SK-N-SH treated with all-trans-retinoic acid at 6 μM for 48 hours (cell line): ENCODE data around the gene NFAT5.

ENCODE experiments used
- ATAC-seq: fragments of 200-7000 bp; cut with Tn5 transposase; 3 replicates; pipeline ENCODE4 v1.9.1; 2020; ENCODE audit warnings: mild to moderate bottlenecking, moderate library complexity
- ARNTL ChIP-seq: fragments of 450-650 bp; formaldehyde crosslinking; IDR thresholded peaks from 2 replicates; pipeline ENCODE4 v1.5.0; 2020; ENCODE audit warnings: low read depth, mild to moderate bottlenecking, moderate library complexity, borderline replicate concordance
- BACH2 ChIP-seq: fragments of 250-450 bp; sonication (Bioruptor Pico); IDR thresholded peaks from 2 replicates; pipeline ENCODE4 v1.9.0; 2021; ENCODE audit warnings: mild to moderate bottlenecking, borderline replicate concordance
- CREB5 ChIP-seq: fragments of 250-450 bp; sonication (Bioruptor Pico); IDR thresholded peaks from 2 replicates; pipeline ENCODE4 v1.5.1; 2020; ENCODE audit warnings: low read depth, mild to moderate bottlenecking, moderate library complexity
- CSDC2 ChIP-seq: fragments of 250-450 bp; sonication (Bioruptor Pico); IDR thresholded peaks from 2 replicates; pipeline ENCODE4 v1.5.0; 2020; ENCODE audit warnings: mild to moderate bottlenecking, moderate library complexity
- CSRNP3 ChIP-seq: fragments of 250-450 bp; sonication (Bioruptor Pico); IDR thresholded peaks from 2 replicates; pipeline ENCODE4 v1.5.1; 2021; ENCODE audit warnings: mild to moderate bottlenecking, moderate library complexity
- ESRRG ChIP-seq: fragments of 250-450 bp; sonication (Bioruptor Pico); IDR thresholded peaks from 2 replicates; pipeline ENCODE4 v1.6.1; 2021; ENCODE audit warnings: mild to moderate bottlenecking
- GLIS3 ChIP-seq: fragments of 250-450 bp; sonication (Bioruptor Pico); IDR thresholded peaks from 2 replicates; pipeline ENCODE4 v1.5.0; 2020; ENCODE audit warnings: mild to moderate bottlenecking, moderate library complexity
- ISL1 ChIP-seq: fragments of 250-450 bp; sonication (Bioruptor Pico); IDR thresholded peaks from 2 replicates; pipeline ENCODE4 v2.1.2; 2022; ENCODE audit warnings: mild to moderate bottlenecking, moderate library complexity
- OSR1 ChIP-seq: fragments of 250-450 bp; sonication (Bioruptor Pico); IDR thresholded peaks from 2 replicates; pipeline ENCODE4 v1.8.0; 2022; ENCODE audit warnings: moderate library complexity, mild to moderate bottlenecking, inconsistent platforms
- PATZ1 ChIP-seq: fragments of 250-450 bp; sonication (Bioruptor Pico); IDR thresholded peaks from 2 replicates; pipeline ENCODE4 v1.8.0; 2020; ENCODE audit warnings: mild to moderate bottlenecking, moderate library complexity, borderline replicate concordance
- POU6F1 ChIP-seq: fragments of 250-450 bp; sonication (Bioruptor Pico); IDR thresholded peaks from 2 replicates; pipeline ENCODE4 v1.8.0; 2021; ENCODE audit warnings: low read depth, mild to moderate bottlenecking, moderate library complexity, borderline replicate concordance
- PPARA ChIP-seq: fragments of 250-450 bp; sonication (Bioruptor Pico); IDR thresholded peaks from 2 replicates; pipeline ENCODE4 v1.5.0; 2020; ENCODE audit warnings: mild to moderate bottlenecking, borderline replicate concordance
- SNAI2 ChIP-seq: fragments of 250-450 bp; sonication (Bioruptor Pico); IDR thresholded peaks from 2 replicates; pipeline ENCODE4 v1.5.0; 2020; ENCODE audit warnings: mild to moderate bottlenecking, moderate library complexity
- TCF4 ChIP-seq: fragments of 250-450 bp; sonication (Bioruptor Pico); IDR thresholded peaks from 2 replicates; pipeline ENCODE4 v1.8.0; 2021; ENCODE audit warnings: mild to moderate bottlenecking, moderate library complexity, borderline replicate concordance
- TOX ChIP-seq: fragments of 250-450 bp; sonication (Bioruptor Pico); IDR thresholded peaks from 2 replicates; pipeline ENCODE4 v1.8.0; 2021; ENCODE audit warnings: mild to moderate bottlenecking, moderate library complexity, borderline replicate concordance
- TSHZ2 ChIP-seq: fragments of 250-450 bp; sonication (Bioruptor Pico); IDR thresholded peaks from 2 replicates; pipeline ENCODE4 v1.5.0; 2020; ENCODE audit warnings: mild to moderate bottlenecking, moderate library complexity
- ZC3H10 ChIP-seq: fragments of 250-450 bp; sonication (Bioruptor Pico); IDR thresholded peaks from 2 replicates; pipeline ENCODE4 v1.5.1; 2021; ENCODE audit warnings: mild to moderate bottlenecking, moderate library complexity
- ZFP3 ChIP-seq: fragments of 250-450 bp; sonication (Bioruptor Pico); IDR thresholded peaks from 2 replicates; pipeline ENCODE4 v1.5.0; 2020; ENCODE audit warnings: mild to moderate bottlenecking, moderate library complexity
- ZFP30 ChIP-seq: fragments of 450-650 bp; formaldehyde crosslinking; IDR thresholded peaks from 2 replicates; pipeline ENCODE4 v1.5.0; 2022; ENCODE audit warnings: mild to moderate bottlenecking, moderate library complexity
- ZNF565 ChIP-seq: fragments of 450-650 bp; formaldehyde crosslinking; conservative IDR thresholded peaks from 2 replicates; pipeline ENCODE4 v1.5.0; 2020; ENCODE audit warnings: low read depth, mild to moderate bottlenecking, moderate library complexity
- ZNF70 ChIP-seq: fragments of 450-650 bp; formaldehyde crosslinking; IDR thresholded peaks from 2 replicates; pipeline ENCODE4 v1.5.0; 2020; ENCODE audit warnings: mild to moderate bottlenecking, moderate library complexity
- ZNF8 ChIP-seq: fragments of 450-650 bp; formaldehyde crosslinking; IDR thresholded peaks from 2 replicates; pipeline ENCODE4 v1.5.0; 2020; ENCODE audit warnings: mild to moderate bottlenecking, moderate library complexity

Gene NFAT5

GRCh38 chr16:69526831-69527655 is 38.7 kb upstream of the NFAT5 start:
- TF ChIP-seq PPARA (CRISPR knock-in tag), result no peak
- no peak for TF ChIP-seq ZNF8
- TF ChIP-seq ZC3H10 (CRISPR knock-in tag), result no peak
- no peak for TF ChIP-seq POU6F1 (CRISPR knock-in tag)
- TF ChIP-seq OSR1 (CRISPR knock-in tag), result no peak
- TF ChIP-seq CSDC2 (CRISPR knock-in tag), result no peak
- TF ChIP-seq BACH2 (CRISPR knock-in tag), result no peak
- TF ChIP-seq CREB5 (CRISPR knock-in tag), result no peak
- TF ChIP-seq ZNF565 (CRISPR knock-in tag), result no peak
- no peak for TF ChIP-seq TOX (CRISPR knock-in tag)
- no peak for TF ChIP-seq ZNF70
- TF ChIP-seq GLIS3 (CRISPR knock-in tag), result no peak
- no peak for TF ChIP-seq ARNTL (CRISPR knock-in tag)
- TF ChIP-seq PATZ1 (CRISPR knock-in tag), result no peak
- no peak for TF ChIP-seq CSRNP3
- TF ChIP-seq ZFP3 (CRISPR knock-in tag), result no peak
- TF ChIP-seq ISL1 (CRISPR knock-in tag), result no peak
- no peak for TF ChIP-seq SNAI2
- no peak for TF ChIP-seq ESRRG (CRISPR knock-in tag)
- no peak for ATAC-seq

GRCh38 chr16:69531988-69532387 is 33.8 kb upstream of the NFAT5 start:
- TF ChIP-seq ZFP30 (CRISPR knock-in tag), result no peak
- TF ChIP-seq OSR1 (CRISPR knock-in tag), result no peak
- no peak for TF ChIP-seq ARNTL (CRISPR knock-in tag)
- no peak for TF ChIP-seq ZNF70
- no peak for TF ChIP-seq TOX (CRISPR knock-in tag)
- TF ChIP-seq CREB5 (CRISPR knock-in tag), result no peak
- no peak for TF ChIP-seq PATZ1 (CRISPR knock-in tag)
- TF ChIP-seq GLIS3 (CRISPR knock-in tag), result no peak
- no peak for TF ChIP-seq TSHZ2 (CRISPR knock-in tag)
- no peak for TF ChIP-seq PPARA (CRISPR knock-in tag)
- no peak for TF ChIP-seq BACH2 (CRISPR knock-in tag)
- TF ChIP-seq ZC3H10 (CRISPR knock-in tag), result no peak
- TF ChIP-seq TCF4 (CRISPR knock-in tag), result no peak
- TF ChIP-seq ZFP3 (CRISPR knock-in tag), result no peak

More at GRCh38 chr16:69531988-69532387, 33.8 kb upstream of the NFAT5 start:
- no peak for ATAC-seq
